GM12875 (cell line): ENCODE measurements around the gene NEO1.

ENCODE experiments used
- H3K4me3 ChIP-seq: one replicate; pipeline ENCODE4 v1.5.1; 2011; ENCODE audit warnings: low read depth, low read length, control low read depth
- TF ChIP-seq, protein P1 (sequence below): IDR thresholded peaks from 2 replicates; pipeline ENCODE4 v1.5.1; 2011; ENCODE audit warnings: low read depth, mild to moderate bottlenecking, control low read depth, inconsistent platforms, low read length, moderate library complexity, borderline replicate concordance; ENCODE audit not compliant: insufficient read depth

Gene NEO1

GRCh38 chr15:73134196-73134595 lies 81.9 kb downstream of the NEO1 start:
- TF ChIP-seq, protein P1, sequence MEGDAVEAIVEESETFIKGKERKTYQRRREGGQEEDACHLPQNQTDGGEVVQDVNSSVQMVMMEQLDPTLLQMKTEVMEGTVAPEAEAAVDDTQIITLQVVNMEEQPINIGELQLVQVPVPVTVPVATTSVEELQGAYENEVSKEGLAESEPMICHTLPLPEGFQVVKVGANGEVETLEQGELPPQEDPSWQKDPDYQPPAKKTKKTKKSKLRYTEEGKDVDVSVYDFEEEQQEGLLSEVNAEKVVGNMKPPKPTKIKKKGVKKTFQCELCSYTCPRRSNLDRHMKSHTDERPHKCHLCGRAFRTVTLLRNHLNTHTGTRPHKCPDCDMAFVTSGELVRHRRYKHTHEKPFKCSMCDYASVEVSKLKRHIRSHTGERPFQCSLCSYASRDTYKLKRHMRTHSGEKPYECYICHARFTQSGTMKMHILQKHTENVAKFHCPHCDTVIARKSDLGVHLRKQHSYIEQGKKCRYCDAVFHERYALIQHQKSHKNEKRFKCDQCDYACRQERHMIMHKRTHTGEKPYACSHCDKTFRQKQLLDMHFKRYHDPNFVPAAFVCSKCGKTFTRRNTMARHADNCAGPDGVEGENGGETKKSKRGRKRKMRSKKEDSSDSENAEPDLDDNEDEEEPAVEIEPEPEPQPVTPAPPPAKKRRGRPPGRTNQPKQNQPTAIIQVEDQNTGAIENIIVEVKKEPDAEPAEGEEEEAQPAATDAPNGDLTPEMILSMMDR, result no peak
- no peak overlapping the region for H3K4me3 ChIP-seq

- H3K4me3 ChIP-seq, result no peak overlapping the region
- TF ChIP-seq, protein P1, result no peak
Measured at GRCh38 chr15:73139041-73139743, 86.9 kb downstream of the NEO1 start.

- no peak overlapping the region for H3K4me3 ChIP-seq
- TF ChIP-seq, protein P1, result no peak
Measured at GRCh38 chr15:73139744-73140553, 87.7 kb downstream of the NEO1 start.

GRCh38 chr15:73141216-73141900 lies 89.1 kb downstream of the NEO1 start:
- TF ChIP-seq, protein P1, result no peak
- H3K4me3 ChIP-seq, result no peak overlapping the region

GRCh38 chr15:73142802-73143762 lies 90.8 kb downstream of the NEO1 start:
- TF ChIP-seq, protein P1, result no peak
- no peak overlapping the region for H3K4me3 ChIP-seq

GRCh38 chr15:73143763-73144155 lies 91.5 kb downstream of the NEO1 start:
- TF ChIP-seq, protein P1, result no peak
- no peak overlapping the region for H3K4me3 ChIP-seq
